Coronary artery (tissue), 2 donors: ENCODE results near the gene ANTXR1.

ENCODE experiments used
- DNase-seq: peaks from one replicate; pipeline ENCODE4 v3.0.0-alpha.2; 2017; ENCODE audit warnings: low spot score
- H3K27ac ChIP-seq, 2 donors: fragments of 200-600 bp; sonication (generic); one replicate each; pipeline ENCODE4 v1.5.1; 2016 to 2019
- H3K4me3 ChIP-seq: fragments of 200-600 bp; sonication (generic); 2 replicates; pipeline ENCODE4 v1.5.1; 2016; ENCODE audit warnings: mild to moderate bottlenecking, moderate library complexity
- CTCF ChIP-seq: fragments of 200-600 bp; sonication (generic); IDR thresholded peaks from one replicate; pipeline ENCODE4 v1.5.1; 2019; ENCODE audit warnings: antibody characterized with exemption

The ANTXR1 gene

GRCh38 chr2:69190743-69191404 lies 177.9 kb downstream of the ANTXR1 start:
- no peak for DNase-seq
- no peak for TF ChIP-seq CTCF
- Histone ChIP-seq H3K27ac (peak overlapping the region in 1 of 2 donors; percentile 50), H3K4me3 (no peak overlapping the region)

DNA sequence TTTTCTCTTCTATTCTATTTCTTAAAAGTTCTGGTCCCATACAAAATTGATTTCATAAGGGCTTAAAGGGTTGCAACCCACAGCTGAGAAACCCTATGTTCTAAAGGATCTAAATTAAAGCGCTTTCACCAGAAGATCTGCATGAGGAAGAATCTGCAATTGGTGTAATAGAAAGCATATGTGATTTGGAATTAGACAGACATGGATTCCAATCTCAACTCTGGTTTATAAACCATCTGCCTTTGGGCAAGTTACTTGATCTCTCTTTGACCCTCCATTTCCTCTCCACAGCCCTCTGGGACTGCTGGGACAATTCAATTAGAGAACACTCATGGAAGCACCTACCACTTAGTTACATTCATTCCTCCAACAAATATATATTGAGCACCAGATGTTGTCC lies 178.7 kb downstream of the ANTXR1 start:
- TF ChIP-seq CTCF, result no peak
- Histone ChIP-seq H3K27ac (peak overlapping the region in 1 of 2 donors; percentile 50), H3K4me3 (no peak overlapping the region)
- no peak for DNase-seq

GRCh38 chr2:69192176-69192945 lies 179.4 kb downstream of the ANTXR1 start:
- Histone ChIP-seq H3K4me3 (no peak overlapping the region), H3K27ac (no peak overlapping the region)
- no peak for TF ChIP-seq CTCF
- DNase-seq, result no peak

DNA sequence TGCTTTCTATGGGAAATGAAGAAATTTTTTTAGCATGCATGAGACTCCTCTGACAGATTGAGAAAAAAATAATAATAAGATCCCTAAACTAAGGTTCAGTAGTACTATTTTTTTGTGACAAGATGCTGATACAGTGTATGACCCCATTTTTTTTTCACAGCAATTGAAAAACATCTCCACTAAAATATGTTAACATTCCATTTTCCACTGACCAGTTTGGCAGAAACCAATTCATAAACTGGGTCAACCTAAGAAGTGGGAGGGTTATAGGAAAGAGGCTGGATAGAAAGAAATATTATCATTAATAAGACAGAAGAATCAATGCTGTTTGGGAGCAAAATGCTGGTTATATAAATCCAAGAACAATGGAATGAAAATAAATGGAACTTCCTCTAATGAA lies 182.7 kb downstream of the ANTXR1 start:
- no peak overlapping the region for H3K4me3 ChIP-seq
- no peak for DNase-seq
- no peak for TF ChIP-seq CTCF
- H3K27ac ChIP-seq, result no peak overlapping the region

GRCh38 chr2:69196327-69197117 lies 183.5 kb downstream of the ANTXR1 start:
- H3K27ac ChIP-seq, result peak overlapping the region in 1 of 2 donors; percentile 71

DNA sequence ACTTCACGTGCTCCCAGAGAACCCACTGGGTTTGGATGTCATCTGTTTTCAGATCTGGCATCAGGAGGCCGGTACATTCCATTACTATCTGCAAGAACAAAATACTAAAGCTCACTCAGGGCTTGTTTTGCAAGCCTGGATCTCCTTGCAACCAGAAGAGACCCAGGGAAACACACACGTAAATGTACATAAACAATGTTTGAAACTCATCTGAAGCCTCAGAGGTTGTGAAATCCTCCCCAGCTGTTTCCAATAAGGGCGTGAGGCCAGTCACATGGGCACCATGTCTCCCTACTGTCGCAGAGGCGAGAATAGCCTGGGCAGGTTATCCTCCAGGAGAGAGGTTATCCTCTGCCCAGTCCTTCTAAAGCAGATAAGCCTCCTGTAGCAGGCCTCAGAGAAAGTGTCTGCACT lies 187.1 kb downstream of the ANTXR1 start:
- no peak overlapping the region for H3K4me3 ChIP-seq
- H3K27ac ChIP-seq, result peak overlapping the region; percentile 36 to 74
- TF ChIP-seq CTCF, result no peak
- DNase-seq, result no peak

More at GRCh38 chr2:69196327-69197117, 183.5 kb downstream of the ANTXR1 start:
- no peak for DNase-seq
- H3K4me3 ChIP-seq, result no peak overlapping the region
- TF ChIP-seq CTCF, result no peak
